ENCODE results near the gene IGFLR1.

Gene IGFLR1, protein sequence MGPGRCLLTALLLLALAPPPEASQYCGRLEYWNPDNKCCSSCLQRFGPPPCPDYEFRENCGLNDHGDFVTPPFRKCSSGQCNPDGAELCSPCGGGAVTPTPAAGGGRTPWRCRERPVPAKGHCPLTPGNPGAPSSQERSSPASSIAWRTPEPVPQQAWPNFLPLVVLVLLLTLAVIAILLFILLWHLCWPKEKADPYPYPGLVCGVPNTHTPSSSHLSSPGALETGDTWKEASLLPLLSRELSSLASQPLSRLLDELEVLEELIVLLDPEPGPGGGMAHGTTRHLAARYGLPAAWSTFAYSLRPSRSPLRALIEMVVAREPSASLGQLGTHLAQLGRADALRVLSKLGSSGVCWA

DNA sequence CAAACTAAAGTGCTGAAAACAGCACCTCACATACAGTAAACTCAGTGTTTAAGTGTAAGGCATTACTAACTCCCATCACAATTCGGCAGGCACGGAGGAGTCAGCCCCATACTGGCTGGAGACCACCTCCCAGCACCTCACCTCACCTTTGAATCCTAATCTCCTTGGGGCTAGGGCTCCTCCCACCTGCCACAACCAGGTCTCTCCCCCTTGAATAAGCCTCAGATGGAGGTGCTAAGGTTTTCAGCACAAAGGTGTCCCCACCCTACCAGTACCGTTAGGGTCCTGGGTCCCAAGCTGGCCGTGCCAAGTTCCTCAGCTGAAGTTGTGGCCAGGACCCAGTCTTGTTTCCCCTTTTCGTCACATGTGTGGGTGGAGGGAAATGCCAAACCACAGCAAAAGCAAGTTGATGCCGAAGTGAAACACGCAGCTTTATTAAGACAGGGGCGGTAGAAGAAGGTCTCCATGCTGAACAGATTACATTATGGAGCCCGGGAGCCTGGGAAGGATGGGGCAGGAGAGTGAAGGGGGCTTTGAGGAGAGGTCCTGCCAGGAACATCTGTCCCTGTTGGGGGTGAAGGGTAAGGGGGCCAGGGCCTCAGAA is at the start of gene IGFLR1:
IGFLR1 (minus strand) TSS at position 332 of the 604 bp plus-strand sequence. CDS start 1,272 bp downstream, outside the sequence.
- FAIRE-seq = no peak

DNA sequence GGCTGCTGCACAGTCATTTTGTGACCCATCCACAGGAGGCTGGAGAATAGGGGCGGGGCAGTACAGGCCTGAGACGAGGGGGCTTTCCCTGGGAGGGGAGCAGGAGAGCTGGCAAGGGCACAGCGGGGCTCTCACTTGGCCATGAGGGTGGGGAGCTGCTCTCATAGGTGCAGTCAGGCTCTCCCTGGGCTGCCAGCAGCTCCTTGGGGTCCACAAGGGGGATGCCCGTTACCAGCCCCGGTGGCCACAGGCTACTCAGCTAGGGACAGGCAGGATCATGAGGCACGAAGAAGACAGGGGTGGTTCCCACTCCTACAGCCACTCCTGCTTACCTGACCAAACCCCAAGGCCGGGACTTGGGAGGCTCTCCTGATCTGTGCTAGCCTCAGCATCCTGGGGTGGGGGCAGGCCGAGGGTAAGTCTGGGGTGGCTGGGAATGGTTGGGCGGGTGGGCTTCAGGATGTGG is 49.6 kb upstream of the IGFLR1 start:
- FAIRE-seq = no peak

DNA sequence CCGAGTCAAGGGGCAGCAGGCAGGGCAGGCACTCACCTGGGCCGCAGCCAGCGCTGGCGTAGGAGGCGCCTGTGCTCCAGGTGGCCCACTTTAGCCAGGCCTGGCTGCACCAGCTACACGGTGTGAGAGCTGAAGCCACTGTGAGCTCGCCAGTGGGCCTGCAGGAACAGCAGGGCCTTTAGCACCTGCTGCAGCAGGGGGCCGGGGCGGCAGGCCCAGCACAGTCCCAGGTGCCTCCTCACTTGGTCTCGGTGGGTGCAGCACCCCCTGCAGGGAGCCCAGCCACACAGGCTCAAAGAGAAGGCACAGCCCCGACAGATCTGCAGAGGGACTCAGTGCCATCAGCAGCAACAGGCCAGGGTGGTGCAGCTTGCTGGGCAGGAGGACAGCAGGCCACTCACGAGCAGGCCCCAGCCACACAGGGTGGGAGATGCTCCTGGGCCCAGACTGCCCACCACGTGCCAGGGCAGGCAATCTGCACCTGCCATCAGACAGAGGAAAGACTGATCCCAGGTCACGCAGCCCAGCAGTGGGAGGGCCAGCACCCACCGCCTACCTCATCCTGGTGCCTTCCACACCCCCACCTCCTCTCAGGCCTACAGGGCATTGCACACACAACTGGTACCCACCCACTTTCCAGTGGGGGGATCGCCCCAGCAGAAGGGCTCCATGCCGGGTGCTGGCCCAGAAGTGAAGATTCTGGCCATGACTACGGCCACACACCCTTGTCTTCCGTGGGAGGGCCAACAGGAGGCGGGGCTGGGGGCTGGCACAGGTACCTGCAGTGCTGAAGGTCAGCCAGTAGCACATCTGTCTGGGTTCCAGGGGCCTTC is 48.9 kb upstream of the IGFLR1 start:
- no peak for FAIRE-seq

DNA sequence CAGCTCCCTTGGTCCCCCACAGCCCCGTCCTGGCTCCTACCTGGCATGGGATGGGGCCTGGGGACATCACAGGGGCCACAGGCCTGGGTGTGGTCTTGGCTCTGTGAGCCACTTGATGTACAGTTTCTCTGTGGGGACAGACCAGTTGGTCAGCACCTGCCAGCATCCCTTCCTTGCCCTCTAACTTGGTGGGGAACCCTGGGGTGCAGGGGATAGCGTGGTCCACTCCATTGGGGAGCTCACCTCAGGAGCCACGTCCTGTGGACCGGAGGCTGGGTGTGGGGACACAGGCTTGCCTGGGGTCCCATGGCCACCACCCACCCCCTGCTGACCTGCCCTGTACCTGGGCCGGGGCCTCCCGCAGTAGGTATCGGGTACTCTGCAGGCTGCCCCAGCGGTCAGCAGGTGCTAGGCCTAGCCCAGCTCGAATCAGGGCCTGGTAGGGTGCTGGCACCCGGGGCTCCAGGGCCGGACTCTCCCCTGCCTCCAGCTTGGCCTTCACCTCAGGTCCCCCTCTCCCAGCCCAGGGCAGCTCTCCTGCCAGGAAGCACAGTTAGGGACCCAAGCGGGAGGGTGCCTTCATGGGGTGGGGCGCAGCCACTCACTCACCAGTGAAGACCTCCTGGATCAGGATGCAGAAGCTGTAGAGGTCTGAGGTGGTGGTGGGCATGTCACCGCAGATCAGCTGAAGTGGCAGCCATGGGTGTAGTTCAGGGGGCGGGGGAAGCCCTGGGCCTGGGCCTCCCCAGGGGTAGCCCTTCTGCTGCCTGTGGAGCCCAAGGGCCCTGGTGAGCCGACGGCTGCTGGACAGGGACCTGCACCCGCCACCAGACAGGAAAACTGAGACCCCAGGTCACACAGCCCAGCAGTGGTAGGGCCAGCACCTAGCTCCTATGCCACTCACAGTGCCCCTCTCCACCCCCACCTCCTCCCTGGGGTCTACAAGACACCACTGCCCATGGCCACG is 48.0 kb upstream of the IGFLR1 start:
- FAIRE-seq = no peak

DNA sequence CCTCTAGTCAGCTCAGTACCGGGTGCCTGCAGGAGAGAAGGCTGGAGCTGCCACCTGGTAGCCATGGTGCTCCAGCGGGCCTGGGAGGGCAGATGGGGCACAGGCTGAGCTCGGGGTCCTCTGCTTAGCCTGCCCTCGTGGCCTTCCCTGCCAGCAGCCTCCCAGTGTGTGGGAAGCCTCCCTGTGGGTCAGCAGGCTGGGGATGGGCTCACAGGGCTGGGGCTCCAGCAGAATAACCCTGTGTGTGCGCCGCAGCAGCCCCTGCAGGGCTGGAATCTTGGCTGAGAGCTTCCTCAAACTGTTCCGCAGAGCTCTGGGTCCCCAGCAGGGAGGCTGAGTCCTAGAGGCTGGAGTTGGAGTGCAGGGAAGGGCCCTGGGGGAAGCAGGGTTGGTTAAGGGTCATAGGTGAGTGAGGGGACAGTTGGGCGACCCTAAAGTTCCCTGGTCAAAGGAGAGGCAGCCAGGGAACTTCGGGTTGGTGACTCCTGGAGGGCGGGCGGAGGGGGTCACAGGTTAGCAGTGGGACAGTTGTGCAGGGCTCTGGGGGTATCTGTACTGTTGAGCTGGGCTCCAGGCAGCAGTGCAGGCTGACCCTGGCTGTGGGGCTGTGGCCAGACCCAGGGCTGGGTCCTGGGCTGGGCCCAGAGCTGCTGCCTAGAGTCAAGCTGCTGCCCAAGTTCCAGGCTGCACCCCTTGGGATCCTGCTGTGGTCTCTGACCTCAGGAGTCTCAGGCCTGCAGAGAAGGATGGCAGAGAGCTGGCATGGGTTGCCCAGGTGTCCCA is 47.1 kb upstream of the IGFLR1 start:
- no peak for FAIRE-seq

DNA sequence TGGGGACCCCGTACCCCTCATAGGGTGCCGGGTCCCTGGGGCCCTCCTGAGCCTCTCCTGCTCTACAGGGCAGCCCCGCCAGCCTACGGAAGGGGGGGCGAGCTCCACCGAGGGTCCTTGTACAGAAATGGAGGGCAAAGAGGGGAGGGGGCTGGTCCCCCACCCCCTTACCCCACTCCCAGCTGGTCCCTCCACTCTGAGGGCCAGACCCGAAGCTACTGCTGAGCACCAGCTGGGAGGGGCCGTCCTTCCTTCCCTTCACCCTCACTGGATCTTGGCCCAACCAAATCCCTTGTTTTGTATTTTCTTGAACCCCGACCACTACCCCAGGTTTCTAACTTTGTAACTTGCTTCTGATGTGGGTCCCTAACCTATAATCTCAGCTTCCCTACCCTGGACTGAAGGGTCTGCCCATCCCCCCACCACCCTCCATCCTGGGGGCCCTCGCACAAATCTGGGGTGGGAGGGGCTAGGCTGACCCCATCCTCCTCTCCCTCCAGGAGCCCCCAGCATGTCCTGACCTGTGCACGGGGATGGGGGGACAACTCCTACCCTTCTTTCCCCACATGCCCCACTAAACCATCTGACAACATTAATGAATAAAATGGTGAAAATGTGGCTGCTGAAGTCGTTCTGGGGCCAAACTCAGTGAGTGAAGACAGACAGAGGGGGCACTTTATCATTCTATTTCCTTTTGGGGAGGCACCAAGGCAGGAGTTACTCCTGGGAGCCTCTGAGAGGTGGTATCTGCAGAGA is 46.1 kb upstream of the IGFLR1 start:
- FAIRE-seq = no peak

DNA sequence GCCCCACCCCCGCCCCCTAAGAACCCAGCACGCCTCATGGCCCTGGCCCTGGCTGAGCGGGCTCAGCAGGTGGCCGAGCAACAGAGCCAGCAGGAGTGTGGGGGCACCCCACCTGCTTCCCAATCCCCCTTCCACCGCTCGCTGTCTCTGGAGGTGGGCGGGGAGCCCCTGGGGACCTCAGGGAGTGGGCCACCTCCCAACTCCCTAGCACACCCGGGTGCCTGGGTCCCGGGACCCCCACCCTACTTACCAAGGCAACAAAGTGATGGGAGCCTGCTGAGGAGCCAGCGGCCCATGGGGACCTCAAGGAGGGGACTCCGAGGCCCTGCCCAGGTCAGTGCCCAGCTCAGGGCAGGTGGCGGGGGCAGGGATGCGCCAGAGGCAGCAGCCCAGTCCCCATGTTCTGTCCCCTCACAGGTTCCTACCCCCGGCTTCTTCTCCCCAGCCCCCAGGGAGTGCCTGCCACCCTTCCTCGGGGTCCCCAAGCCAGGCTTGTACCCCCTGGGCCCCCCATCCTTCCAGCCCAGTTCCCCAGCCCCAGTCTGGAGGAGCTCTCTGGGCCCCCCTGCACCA is 45.1 kb upstream of the IGFLR1 start:
- FAIRE-seq = no peak

DNA sequence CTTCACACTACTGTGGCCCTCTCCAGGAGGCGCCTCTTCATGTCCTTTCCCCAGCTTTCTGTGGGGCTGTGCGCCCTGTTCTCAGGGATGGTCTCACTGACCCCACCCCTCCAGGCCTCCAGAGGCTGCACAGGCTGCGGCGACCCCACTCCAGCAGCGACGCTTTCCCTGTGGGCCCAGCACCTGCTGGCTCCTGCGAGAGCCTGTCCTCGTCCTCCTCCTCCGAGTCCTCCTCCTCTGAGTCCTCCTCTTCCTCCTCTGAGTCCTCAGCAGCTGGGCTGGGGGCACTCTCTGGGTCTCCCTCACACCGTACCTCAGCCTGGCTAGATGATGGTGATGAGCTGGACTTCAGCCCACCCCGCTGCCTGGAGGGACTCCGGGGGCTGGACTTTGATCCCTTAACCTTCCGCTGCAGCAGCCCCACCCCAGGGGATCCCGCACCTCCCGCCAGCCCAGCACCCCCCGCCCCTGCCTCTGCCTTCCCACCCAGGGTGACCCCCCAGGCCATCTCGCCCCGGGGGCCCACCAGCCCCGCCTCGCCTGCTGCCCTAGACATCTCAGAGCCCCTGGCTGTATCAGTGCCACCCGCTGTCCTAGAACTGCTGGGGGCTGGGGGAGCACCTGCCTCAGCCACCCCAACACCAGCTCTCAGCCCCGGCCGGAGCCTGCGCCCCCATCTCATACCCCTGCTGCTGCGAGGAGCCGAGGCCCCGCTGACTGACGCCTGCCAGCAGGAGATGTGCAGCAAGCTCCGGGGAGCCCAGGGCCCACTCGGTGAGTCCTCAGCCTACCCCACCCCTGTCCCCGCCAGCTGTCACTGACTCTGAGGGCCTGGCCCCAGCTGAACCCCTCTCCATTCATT is 44.3 kb upstream of the IGFLR1 start:
- no peak for FAIRE-seq

DNA sequence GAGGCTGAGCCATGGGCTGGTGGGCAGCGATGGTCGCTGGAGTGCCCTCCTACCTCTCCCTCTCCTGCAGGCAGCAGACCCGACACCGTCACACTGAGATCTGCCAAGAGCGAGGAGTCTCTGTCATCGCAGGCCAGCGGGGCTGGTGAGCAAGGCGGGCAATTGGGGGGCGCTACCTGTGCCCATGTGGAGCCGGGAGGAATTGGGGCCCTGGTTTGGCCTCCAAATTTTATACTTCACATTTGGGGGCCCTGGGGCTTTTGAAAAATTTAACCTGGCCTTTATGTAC is 43.0 kb upstream of the IGFLR1 start:
- no peak for FAIRE-seq

DNA sequence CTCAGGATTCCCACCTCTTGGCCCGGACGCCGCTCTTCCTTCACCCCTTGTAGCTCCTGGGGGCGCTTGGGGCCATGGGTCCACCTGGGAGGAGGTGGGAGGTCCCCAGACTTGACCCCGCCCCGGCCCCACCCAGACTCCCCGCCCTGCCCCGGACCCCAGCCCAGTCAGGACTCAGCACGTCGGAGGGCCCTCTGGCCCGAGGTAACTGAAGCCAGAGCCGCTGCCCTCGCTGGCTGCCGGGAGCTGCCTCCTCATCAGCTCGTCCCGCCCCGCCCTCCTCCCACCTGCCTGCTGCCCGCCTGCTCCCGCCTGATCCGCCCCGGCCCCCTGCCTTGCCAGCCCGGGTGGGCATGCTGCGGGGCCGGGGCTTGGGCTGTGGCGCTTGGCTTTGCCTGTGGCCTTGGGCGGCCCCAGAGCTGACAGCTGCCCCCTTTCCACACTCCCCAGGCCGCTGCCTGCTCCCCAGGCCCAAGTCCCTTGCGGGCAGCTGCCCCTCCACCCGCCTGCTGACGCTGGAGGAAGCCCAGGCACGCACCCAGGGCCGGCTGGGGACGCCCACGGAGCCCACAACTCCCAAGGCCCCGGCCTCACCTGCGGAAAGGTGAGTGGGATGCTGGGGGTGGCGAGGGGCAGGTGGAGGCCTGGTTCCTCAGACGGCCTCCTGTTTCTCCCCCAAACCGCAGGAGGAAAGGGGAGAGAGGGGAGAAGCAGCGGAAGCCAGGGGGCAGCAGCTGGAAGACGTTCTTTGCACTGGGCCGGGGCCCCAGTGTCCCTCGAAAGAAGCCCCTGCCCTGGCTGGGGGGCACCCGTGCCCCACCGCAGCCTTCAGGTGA is 42.5 kb upstream of the IGFLR1 start:
- FAIRE-seq = no peak

DNA sequence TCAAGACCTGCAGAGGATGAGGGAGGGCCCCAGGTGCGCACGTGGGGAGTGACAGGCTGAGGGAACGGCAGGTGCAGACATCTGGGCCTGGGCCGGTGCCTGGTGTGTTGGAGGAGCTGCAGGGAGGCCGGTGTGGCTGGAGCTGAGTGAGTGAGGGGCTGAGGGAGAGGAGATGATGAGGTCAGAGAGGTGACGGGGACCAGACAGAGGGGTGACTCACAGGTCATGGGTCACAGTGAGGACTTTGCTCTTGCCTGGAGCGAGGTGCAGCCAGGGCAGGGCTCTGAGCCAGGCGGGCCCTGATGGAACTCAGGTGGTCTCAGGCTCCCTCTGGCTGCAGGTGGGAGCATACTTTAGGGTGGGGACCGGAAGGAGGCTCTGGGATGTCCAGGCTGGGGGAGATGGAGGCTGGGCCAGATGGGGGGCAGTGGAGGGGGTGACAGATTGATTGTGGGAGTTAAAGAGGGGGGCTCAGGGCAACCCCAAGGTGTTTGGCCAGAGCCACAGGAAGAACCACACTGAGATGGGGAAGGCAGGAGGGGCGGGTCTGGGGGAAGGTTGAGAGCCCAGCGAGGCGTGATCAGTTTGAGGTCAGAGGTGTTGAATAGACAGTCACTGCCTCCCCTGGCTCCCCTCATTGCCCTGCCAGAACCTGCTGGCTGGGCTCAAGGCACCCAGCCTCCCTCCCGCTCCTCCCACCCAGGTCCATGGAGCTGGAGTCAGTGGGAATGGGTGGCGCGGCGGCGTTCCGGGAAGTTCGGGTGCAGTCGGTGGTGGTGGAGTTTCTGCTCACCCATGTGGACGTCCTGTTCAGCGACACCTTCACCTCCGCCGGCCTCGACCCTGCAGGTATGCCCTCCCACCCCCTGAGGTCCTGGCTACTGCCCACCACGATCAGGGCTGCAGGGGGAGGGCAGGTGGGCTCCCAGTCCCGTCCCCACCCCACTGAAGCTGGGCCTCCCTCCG is 41.5 kb upstream of the IGFLR1 start:
- FAIRE-seq = no peak

DNA sequence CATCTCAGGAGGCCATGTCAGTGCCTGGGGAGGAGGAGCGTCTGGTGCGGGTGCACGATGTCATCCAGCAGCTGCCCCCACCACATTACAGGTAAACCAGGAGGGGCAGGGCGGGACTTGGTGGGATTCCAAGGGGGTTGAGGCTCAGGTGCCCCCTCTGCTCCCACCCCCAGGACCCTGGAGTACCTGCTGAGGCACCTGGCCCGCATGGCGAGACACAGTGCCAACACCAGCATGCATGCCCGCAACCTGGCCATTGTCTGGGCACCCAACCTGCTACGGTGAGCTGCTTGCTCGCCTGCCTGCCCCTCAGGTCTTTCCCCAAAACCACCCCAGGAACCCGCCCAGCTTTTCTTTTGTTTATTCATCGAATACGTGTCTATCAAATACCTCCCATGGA is 40.3 kb upstream of the IGFLR1 start:
- FAIRE-seq = no peak

DNA sequence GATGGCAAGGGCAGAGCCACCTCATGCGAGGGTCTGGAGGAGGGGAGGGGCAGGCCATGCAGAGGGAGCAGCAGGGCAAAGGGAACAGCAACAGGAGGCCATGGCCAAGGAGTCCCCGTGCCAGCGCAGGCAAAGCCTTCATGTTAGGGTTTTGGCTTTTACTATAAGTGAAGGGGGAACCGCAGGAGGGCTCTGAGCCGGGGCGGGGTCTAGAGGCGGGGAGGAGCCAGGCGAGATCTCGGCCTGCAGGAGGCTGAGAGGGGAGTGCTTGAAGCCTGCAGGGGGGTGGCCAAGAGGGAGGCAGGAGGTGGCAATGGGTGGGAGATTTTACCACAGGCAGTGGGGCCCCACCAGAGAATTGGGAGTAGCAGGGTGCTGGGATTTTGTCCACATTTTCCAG is 39.4 kb upstream of the IGFLR1 start:
- no peak for FAIRE-seq

DNA sequence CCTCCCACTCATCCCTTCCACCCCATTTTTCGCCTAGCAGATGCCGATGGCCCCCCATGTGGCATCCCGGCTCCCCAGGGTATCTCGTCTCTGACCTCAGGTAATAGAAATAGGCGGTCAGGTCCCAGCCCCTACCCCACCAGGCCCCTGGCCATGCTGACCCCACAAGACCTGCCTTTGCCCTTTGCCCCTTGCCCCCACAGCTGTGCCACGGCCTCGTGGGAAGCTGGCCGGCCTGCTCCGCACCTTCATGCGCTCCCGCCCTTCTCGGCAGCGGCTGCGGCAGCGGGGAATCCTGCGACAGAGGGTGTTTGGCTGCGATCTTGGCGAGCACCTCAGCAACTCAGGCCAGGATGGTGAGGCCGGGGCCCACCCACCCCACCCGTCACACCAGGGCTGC is 38.5 kb upstream of the IGFLR1 start:
- FAIRE-seq = no peak

DNA sequence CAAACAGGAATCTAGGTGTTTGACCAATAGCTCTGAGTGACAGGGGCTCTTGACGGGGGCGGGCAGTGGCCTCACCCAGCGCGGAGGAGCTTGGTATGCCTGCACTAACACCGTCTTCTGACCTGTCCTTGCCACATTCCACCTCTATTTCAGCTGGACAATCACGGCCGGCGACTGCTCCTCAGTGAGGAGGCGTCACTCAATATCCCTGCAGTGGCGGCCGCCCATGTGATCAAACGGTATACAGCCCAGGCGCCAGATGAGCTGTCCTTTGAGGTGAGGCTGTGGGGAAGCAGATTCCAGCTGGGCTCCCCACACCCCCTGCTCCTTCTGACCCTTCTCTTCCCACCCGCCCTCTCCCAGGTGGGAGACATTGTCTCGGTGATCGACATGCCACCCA is 37.8 kb upstream of the IGFLR1 start:
- FAIRE-seq = no peak

DNA sequence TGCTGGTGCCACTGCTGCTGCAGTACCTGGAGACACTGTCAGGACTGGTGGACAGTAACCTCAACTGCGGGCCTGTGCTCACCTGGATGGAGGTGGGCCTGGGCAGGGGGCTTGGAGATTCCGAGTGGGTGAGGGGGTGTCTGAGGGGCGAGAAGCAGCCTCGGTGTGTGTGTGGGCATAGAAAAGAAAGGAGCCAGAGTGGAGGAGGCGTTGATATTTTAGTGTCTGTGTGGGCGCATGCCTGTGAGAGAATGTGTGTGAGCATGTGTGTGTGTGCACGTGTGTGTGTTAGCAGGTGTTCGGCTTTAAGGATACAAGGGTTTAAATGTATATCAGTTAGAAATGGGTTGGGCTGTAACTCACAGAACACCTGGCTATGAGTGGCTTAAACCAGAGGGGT is 36.8 kb upstream of the IGFLR1 start:
- FAIRE-seq = no peak

DNA sequence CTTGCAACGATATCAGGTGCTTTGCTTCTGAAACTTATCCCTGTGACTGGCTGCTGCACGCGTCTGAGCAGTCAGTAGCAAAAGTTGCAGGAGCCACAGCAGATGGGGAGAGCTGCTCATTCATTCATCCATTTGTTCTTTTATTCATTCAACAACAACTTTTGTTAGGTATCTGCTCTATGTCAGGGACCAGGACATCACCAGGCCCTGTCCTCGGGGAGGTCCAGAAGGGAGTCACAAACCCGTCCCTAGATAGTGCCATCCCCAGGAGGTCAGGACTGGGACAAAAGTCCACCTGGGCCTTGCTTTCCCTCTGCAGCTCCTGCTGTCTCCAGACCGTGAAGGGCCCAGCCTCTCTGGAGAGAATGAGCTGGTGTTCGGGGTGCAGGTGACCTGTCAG is 35.7 kb upstream of the IGFLR1 start:
- FAIRE-seq = no peak
